Keratinocyte (primary cell): Measurements from ENCODE around the gene TAOK3.

Experiments
- EZH2 ChIP-seq: IDR thresholded peaks from one replicate; pipeline ENCODE4 v1.6.1; 2012; ENCODE audit warnings: inconsistent platforms, mild to moderate bottlenecking, low read length, moderate library complexity
- TF ChIP-seq, protein P1 (sequence below), 3 experiments: IDR thresholded peaks in 1 of 3; conservative IDR thresholded peaks in 1 of 3; optimal IDR thresholded peaks in 1 of 3; 2 replicates in 2 of 3; 3 replicates in 1 of 3; pipeline versions ENCODE3 to v1.5.1; 2011; ENCODE audit warnings: low read length in 3 of 3, mild to moderate bottlenecking in 3 of 3, moderate library complexity in 2 of 3, control low read depth in 1 of 3, inconsistent platforms in 1 of 3; ENCODE audit not compliant: insufficient read depth in 2 of 3; ENCODE audit errors: extremely low read depth in 1 of 3

DNA sequence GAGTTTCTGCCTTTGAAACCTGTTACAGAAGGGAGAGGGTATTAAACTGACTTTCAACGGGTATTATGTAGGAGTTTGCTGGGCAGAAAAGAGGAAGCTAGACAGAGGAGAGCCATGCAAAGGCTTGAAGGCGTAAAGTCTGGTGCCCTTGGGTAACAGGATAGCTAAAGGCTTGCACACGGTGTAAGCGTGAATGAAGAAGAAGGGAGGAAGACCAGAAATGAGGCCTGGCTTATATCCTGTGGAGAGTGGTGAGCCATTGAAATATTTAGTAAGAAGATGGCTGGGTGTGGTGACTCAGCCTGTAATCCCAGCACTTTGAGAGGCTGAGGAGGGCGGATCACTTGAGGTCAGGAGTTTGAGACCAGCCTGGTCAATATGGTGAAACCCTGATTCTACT lies 26.2 kb upstream of the TAOK3 start:
- TF ChIP-seq, protein P1, sequence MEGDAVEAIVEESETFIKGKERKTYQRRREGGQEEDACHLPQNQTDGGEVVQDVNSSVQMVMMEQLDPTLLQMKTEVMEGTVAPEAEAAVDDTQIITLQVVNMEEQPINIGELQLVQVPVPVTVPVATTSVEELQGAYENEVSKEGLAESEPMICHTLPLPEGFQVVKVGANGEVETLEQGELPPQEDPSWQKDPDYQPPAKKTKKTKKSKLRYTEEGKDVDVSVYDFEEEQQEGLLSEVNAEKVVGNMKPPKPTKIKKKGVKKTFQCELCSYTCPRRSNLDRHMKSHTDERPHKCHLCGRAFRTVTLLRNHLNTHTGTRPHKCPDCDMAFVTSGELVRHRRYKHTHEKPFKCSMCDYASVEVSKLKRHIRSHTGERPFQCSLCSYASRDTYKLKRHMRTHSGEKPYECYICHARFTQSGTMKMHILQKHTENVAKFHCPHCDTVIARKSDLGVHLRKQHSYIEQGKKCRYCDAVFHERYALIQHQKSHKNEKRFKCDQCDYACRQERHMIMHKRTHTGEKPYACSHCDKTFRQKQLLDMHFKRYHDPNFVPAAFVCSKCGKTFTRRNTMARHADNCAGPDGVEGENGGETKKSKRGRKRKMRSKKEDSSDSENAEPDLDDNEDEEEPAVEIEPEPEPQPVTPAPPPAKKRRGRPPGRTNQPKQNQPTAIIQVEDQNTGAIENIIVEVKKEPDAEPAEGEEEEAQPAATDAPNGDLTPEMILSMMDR (optimal IDR thresholded peaks at IDR 0.05 in 1 of 3, IDR thresholded peaks at IDR 0.05 in 1 of 3, conservative IDR thresholded peaks at IDR 0.05 in 1 of 3; ENCODE audit: extremely low read depth in 1 of 3, insufficient read depth in 2 of 3, low read length in 3 of 3), result no peak
- no peak for TF ChIP-seq EZH2
